A673 (cell line): ENCODE results near the gene HOXC6.

ENCODE experiments used
- CTCF ChIP-seq: fragments of 300-800, 200-600 bp; sonication (generic); conservative IDR thresholded peaks from 2 replicates; pipeline ENCODE4 v1.5.1; 2017; ENCODE audit warnings: low read depth, mild to moderate bottlenecking, antibody characterized with exemption, low read length, moderate library complexity, mixed read lengths
- EZH2 ChIP-seq: fragments of 200-600 bp; sonication (generic); IDR thresholded peaks from 2 replicates; pipeline ENCODE4 v1.6.1; 2017; ENCODE audit warnings: borderline replicate concordance, low read depth, mild to moderate bottlenecking, mixed read lengths, antibody characterized with exemption, low read length; ENCODE audit not compliant: poor library complexity, severe bottlenecking

GRCh38 chr12:54075409-54075808 lies 47.2 kb downstream of the HOXC6 start:
- TF ChIP-seq CTCF = no peak
- no peak for TF ChIP-seq EZH2
